HS-27A (cell line): Measurements from ENCODE around the gene COX7A1.
"Not testable (repeated sequence)": the region's sequence is repeated elsewhere in the genome, so short reads cannot be mapped to it uniquely, and the experiment has no call there.

Experiments used
- DNase-seq: peaks from one replicate; pipeline ENCODE4 v3.0.0-alpha.2; 2012; ENCODE audit warnings: low read depth, missing footprints

Gene COX7A1

DNA sequence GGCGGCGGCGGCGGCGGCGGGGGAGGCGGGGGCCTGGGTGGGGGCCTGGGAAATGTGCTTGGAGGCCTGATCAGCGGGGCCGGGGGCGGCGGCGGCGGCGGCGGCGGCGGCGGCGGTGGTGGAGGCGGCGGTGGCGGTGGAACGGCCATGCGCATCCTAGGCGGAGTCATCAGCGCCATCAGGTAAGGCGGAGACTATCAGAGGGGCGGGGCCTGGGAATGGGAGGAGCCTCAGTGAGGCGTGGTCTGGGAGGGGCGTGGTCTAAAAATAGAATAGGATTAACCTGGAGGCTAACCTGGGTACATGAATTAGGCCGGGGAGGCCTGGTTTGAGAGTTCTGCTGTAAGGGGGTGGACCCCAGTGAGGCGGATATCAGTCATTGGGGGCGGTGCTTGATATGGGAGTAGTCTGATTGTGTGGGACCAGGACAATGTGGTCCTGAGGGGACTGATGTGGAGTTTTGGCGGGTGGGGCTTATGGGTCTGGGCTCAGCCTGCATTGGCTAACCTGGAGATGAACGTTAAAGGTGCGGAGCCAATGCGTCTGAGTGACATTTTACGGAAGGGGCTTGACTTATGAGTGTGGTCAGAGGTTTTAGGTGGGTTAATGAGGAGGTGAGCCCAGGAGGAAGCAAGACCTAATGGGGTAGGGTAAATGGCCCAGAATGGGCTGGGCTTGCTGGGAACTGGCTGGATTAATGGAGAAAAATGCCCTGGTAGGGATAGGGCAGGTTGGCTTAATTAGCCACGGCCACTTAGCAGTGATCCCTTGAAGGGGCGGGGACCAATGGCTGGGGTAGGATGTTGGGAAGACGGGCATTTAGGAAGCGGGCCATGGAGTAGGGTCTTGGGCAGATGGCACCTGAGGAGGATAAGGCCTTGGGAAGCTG lies 11.0 kb downstream of the COX7A1 start:
- DNase-seq, result peak; percentile 87

DNA sequence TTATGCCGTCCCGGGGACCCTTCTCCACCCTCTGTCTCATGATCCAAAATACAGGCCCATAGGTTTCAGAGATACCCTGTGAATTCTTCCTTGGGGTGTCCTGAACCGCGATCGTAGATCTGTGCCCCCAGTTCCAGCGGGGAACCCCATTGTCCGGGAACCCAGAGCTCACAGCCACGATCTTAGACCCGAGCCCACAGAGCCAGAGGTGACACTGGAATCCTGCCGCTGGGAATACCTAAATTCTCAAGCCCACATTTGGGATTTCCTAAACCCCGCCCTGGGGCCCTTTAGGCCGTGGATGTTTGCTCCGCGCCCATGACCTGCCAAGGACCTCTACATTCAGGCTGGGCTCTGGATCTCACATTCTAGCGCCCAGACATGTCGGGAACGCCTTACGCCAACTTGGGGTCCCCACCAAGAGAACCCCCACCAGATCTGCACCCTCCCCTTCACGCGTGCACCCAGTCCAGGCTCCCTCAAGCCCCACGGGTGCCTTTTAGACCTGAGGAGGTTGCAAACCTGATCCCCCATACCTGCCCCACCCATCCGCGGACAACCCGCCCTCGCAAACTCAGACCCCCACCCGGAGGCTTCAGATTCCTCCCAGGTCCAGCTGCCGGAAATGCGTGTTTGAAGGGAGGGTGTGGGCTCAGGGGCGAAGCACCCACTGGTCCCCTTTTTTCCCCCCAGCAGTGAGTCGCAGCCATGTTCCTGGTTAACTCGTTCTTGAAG lies 11.8 kb downstream of the COX7A1 start:
- DNase-seq, result peak; percentile 71

DNA sequence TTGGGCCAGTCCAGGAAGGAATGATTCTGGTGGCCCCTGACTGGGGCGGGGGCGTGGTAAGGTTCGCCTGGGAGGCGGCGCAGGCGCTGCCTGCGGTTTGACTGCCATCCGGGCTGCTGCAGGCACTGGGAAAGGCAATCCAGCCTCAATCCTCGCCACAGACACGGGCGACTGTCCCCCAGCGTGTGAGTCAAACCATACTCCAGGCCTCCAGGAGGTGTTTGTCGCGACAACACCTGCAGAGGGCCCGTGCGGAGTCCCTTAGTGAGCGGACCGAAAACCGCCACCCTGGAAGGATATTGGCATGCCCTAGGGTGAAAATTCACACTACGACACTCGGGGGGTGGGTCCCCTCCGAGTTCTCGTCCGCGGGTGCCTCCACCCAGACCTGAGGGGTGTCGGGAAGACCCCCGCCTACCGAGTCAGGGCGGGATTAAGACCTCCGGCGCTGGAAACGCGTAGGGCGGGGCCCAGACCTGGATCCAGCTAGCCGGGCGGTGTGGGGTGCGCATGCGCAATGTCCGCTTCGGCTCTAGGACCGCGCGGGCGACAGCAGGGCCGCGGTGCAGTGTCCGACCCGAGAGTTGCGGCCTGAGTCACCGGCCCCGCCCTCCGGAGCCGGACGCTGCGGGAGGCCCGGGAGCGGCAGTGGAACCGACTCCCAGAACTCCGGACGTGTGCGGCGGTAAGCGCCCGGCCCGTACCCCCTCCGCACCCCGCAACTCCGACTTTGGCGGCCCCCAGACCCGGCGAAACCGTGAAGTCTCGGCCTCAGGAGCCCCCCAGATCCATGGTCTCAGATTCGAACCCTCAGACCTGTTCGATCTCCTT lies 12.6 kb downstream of the COX7A1 start, which contains the start of gene CAPNS1:
CAPNS1 (plus strand) TSS at position 594 of the 831 bp plus-strand sequence. CDS start 946 bp downstream, outside the sequence.
- DNase-seq, result peak; percentile 99

DNA sequence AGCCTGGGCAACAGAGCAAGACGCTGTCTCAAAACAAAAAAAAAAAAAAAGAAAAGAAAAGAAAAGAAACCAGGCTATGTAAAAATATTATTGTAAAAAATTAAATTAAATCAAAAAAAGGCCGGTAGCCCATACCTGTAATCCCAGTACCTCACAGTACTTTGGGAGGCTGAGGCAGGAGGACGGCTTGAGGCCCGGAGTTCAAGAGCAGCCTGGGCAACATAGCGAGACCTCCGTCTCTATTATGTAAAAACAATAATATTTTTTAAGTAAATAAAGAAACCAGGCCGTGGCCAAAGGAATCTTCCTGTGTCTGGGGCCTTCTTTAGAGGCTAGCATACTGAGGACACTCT lies 13.2 kb downstream of the COX7A1 start:
- DNase-seq, result no peak

DNA sequence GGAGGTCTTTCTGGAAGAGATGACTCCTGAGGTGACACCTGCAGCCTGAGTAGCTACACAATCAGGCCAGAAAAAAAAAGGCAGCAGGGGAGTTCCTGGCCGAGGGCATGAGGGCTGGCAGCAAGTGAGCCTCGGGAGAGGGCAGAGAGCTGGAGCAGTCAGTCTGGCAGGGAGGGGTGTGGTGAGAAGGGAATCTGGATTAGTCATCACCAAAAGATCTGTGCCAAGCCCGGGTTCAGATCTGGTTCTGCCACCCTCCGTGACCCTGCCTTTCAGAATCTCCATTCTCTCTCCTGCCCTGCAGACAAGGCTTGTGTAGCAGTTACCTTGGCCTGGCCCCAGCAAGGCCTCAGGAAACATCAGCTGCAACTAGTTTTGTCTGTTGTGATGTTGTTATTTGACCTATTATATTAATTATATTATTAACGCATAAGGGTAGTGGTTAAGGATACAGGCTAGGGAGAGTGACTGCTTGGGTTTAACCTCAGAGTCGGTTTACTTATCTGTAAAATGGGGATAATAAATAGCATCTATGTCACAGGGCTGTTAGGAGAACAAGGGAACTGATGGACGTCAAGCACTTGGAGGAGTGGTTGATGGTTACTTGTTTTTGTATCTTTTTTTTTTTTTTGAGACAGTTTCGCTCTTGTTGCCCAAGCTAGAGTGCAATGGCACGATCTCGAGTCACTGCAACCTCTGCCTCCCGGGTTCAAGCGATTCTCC lies 15.1 kb downstream of the COX7A1 start:
- DNase-seq, result peak; percentile 96

DNA sequence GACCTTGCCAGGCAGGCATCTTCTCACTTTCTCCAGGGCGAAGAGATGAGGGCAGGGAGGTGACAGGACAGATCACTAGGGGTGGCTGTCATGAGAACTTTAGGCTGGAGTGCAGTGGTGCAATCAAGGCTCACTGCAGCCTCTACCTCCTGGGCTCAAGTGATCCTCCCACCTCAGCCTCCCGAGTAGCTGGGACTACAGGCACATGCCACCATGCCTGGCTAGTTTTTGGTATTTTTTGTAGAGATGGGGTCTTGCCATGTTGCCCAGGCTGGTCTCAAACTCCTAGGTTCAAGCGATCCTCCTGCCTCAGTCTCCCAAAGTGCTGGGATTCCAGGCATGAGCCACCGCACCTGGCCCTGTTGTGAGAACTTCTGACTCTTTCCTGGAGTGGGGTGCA lies 17.4 kb downstream of the COX7A1 start:
- not testable (repeated sequence) for DNase-seq

DNA sequence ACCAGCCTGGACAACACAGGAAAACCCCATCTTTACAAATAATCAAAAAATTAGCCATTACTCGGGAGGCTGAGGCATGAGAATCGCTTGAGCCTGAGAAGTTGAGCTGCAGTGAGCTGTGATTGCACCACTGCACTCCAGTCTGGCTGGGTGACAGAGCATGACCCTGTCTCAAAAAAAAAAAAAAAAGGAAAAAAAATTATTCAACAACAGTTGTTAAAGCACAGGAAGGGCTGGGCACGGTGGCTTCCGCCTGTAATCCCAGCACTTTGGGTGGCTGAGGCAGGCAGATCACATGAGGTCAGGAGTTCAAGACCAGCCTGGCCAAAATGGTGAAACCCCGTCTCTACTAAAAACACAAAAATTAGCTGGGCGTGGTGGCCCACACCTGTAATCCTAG lies 21.0 kb downstream of the COX7A1 start:
- DNase-seq, result not testable (repeated sequence)

DNA sequence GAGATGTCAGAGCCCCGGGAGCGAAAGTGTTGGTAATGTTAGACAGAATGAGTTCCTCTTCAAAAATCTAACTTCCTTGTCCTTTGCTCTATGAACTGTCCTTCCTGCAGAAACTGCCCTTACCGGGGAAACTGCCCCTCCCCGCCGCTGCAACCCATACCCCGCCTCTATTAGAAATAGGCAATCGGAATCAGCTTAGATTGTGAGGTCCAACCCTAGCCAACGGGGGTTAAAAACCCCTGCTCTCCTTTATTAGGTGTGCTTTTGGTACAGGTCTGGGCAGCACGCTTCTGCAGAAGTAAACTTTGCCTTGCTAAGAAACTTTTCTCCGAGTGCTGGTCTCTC lies 23.9 kb downstream of the COX7A1 start:
- no peak for DNase-seq

DNA sequence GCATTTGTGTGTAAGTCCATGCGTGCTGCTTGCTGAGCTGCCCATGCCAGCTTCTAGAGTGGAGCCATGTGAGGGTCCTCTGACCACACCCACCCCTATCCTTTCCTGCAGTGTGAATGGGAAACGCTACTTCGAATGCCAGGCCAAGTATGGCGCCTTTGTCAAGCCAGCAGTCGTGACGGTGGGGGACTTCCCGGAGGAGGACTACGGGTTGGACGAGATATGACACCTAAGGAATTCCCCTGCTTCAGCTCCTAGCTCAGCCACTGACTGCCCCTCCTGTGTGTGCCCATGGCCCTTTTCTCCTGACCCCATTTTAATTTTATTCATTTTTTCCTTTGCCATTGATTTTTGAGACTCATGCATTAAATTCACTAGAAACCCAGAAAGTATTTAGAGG lies 26.7 kb downstream of the COX7A1 start:
- DNase-seq, result no peak

DNA sequence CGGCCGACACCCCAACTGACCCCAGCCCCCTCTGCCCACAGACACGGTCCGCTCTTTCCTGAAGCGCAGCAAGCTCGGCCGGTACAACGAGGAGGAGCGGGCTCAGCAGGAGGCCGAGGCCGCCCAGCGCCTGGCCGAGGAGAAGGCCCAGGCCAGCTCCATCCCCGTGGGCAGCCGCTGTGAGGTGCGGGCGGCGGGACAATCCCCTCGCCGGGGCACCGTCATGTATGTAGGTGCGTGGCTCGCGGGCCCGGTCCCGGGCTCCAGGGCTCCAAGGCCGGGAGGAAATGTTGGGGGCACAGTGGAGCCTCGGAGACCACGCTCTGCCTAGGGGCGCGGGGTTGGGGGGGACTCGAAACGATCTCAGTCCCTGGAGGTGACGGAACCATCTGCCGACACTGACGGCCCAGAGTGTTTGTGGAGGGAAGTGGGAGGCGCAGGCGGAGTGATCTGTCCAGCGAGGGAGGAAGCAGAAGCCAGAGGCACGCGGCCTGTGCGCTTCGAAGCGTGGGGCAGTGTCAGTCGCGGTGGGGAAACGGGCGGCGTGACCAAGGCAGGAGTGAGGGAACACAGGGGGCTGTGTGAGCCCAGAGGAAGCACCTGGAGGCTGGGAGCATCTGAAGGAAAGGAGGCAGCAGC lies 30.6 kb downstream of the COX7A1 start:
- DNase-seq, result no peak

DNA sequence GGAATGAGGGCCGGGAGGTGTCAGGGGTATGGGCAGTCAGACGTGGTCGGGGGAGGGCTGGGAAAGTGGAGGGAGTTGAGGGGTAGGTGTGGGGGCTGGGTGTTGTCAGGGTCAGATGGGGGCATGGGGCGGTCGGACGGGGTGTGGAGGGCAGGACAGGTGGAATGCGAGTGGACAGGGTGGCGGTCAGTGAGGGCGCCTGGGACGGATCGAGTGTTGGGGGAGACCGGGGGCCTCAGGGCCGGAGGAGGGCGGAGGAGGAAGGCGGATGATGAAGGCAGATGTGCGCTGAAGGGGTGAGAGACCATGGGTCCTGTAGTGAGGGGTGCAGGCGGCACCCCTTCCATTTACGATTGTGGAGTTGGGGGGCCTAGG lies 31.3 kb downstream of the COX7A1 start:
- no peak for DNase-seq

DNA sequence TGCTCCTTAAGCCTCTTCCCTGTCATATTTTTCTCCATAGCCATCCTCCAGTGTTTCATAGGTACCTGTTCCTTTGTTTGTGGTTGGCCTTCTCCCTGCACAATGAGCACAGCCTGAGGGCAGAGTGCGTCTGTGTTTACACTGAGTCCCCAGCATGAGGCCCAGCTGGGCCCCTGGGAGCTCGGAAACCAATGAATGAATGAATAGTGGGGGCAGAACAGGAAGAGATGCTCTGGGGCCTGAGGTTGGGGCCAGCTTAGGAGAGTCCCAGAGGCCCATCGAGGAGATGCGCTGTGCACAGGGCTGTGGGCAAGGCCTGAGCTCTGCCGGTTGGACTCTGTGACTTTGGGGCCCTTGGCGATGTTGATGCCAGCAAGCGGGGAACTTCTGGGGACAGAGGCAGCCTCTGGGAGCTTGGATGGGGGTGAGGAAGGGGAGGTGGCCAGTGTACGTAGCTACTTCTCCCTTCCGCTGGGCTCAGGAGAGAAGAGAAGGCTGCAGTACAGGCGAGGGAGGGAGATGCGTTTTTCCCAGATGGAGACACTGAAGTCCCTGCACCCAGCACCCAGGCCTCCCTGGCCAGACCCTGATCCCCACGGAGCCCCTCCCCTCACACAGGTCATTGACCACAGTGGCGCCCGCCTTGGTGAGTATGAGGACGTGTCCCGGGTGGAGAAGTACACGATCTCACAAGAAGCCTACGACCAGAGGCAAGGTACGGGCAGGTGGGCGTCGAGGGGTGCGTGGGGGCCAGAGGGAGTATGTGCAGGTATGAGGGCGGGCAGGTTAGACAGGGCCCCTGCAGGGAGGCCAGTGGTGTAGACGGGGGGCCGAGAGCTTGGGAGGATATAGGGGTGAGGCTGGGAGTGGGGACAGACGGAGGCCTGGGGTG lies 31.9 kb downstream of the COX7A1 start:
- DNase-seq, result no peak

DNA sequence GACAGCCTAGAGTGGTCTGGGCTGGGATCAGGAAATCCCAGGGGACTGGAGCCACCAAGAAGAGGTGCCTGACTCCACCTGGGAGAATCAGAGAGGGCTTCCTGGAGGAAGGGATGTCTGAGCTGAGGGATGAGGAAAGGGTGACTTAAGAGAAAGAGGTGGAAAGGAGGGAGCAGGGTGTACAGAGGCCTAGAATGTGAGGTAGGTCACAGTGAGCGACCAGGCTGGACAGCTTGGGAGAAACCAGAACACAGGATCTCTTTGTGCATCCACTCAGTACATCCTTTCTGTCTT lies 36.0 kb downstream of the COX7A1 start:
- DNase-seq, result no peak

DNA sequence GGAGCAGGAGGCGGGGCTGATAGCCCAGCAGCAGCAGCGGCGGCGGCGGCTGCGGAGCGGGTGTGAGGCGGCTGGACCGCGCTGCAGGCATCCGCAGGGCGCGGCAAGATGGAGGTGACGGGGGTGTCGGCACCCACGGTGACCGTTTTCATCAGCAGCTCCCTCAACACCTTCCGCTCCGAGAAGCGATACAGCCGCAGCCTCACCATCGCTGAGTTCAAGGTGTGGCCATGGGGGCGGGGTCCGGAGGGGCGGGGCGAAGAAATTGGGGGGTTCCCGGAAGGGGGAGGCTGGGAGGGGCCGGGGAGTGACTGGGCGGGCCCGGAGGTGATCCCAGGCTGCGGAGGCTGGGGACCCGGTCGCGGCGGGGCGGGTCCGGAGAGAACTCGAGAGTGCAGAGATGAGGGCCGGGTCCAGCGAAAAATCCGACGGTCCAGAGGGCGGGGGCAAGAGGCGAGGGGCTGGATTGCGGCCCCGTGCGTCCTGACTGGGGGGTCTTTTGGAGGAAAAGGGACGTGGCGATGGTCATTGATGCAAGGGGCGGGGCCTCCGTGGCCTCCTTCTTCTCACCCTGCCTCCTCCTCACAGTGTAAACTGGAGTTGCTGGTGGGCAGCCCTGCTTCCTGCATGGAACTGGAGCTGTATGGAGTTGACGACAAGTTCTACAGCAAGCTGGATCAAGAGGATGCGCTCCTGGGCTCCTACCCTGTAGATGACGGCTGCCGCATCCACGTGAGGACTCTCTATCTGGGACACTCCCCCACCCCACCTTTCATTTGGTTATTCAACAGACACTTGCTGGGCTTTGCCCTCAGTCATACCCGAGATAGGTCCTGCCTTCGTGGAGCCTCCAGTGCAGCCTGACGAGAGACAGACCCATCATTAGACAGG lies 36.5 kb downstream of the COX7A1 start, which contains the start of gene TBCB:
TBCB (plus strand) TSS at position 16 of the 891 bp plus-strand sequence; CDS start at position 109, 93 bp downstream.
- no peak for DNase-seq

DNA sequence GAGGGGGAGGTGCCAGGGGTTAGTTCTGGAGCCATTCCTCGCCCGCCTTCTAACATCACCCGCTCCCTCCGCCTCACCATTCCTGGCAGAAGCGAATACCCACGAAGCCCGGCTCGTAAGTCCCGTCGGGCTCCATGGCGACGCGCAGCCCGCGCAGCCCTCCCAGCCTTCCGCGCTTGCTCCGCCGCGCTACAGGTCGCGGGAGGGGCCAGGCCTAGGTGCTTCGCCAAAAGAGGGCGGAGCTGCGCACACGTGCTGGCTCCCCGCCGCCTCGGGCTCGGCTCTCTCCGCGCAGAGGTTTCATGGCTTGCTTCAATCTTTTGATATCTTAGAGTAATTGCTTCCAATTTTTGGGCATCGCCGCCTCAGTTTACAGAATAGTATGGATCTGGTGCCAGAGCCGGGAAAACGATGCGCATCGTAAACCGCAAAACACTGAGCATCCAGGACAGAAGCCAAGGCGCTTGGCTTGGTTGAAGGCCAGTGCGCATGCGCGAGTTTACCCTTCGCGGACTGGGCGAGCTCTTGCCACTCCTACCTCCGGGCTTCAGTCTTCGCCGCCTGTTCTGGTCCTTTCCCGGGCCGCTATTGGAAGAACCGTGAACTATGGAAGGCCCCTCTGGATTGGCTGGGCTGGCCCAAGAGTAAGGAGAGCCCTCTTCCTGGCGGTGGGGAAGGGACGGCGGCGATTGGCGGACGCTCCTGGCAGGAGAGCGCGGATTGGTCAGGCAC lies 37.4 kb downstream of the COX7A1 start, which contains the start of gene POLR2I:
POLR2I (minus strand) TSS at position 155 of the 732 bp plus-strand sequence; CDS start at position 136, 19 bp downstream.
- DNase-seq, result peak; percentile 100

DNA sequence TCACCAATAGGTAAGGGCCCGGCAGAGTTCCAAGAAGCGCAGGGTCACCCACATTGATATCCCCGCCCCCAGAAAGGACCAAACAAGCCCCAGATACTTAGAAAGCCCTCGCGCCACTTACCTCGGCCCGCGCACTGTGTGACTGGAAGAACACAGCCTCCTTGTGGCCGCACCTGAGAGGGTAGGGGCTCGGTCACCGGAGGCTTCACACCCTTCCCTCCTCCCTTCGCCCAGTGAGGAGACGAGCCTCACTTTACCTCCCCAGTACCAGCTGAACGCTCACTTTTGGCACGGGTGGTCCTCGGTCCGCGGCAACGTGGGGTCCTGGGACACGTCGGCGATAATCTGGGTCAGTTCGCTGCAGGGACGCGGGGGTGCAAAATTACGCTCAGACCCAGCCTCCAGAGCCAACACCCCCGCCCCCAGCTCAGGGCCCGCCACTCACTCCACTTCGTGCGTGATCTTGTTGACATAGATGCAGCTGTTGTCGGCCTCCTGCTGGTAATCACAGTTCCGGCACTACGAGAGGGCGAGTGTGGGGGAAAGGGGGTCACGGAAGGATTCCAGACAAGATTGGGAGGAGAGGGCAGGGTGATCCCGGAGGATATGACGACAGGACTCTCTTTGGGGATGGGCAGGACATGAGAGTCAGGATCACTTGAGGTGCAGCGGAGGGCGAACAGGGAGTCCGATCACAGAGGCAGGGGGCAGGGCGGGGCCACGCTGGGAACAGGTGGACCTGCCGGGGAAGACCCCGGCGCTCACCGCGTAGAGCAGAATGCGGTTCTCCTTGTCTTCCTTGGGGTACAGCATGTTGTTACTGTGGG lies 38.1 kb downstream of the COX7A1 start:
- no peak for DNase-seq

DNA sequence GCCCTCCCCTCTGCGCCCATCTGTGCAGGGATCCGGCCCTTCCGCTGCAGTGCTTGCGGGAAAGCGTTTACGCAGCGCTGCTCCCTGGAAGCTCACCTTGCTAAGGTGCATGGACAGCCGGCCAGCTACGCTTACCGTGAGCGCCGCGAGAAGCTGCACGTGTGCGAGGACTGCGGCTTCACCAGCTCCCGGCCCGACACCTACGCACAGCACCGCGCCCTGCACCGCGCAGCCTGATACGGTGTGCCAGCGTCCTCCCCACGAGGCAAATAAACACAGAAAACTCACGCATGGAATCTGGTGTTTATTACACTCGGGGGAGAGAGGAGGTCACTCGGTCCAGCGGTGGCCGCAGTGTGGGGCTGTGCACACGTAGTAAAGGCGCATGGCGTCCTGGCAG lies 38.8 kb downstream of the COX7A1 start:
- DNase-seq, result no peak

DNA sequence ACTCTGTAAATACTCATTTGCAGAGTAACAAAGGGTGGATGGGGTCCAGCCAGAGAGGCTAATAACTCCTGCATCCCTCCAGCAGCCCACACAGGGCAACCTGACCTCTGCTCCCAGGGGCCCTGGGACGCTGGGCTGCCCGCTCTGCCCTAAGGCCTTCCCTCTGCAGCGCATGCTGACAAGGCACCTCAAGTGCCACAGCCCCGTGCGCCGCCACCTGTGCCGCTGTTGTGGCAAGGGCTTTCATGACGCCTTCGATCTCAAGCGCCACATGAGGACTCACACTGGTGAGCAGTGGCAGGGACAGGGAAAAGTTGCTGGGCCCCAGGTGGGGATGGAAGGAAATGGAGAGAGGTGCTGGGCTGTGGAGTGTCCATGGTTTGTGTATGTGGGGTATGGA lies 39.6 kb downstream of the COX7A1 start:
- DNase-seq, result no peak
